ENCODE data around the gene KIAA0319L.
"Not testable (repeated sequence)": the region's sequence is repeated elsewhere in the genome, so short reads cannot be mapped to it uniquely, and the experiment has no call there.

The KIAA0319L gene

GRCh38 chr1:35580949-35581388 is 23.8 kb upstream of the KIAA0319L start:
- DNase-seq: no peak

- no peak for DNase-seq
These were observed 20.1 kb upstream of the KIAA0319L start for GRCh38 chr1:35577071-35577998.

- not testable (repeated sequence) for DNase-seq
These were observed 19.5 kb upstream of the KIAA0319L start for GRCh38 chr1:35576766-35577070.

- DNase-seq: no peak
These were observed 19.0 kb upstream of the KIAA0319L start for GRCh38 chr1:35576061-35576765.

- no peak for DNase-seq
These were observed 18.3 kb upstream of the KIAA0319L start for GRCh38 chr1:35575416-35575958.

GRCh38 chr1:35574655-35575415 is 17.6 kb upstream of the KIAA0319L start:
- no peak for DNase-seq

GRCh38 chr1:35574125-35574654 is 17.0 kb upstream of the KIAA0319L start:
- no peak for DNase-seq

- no peak for DNase-seq
These were observed 16.3 kb upstream of the KIAA0319L start, which contains the start of gene TFAP2E for GRCh38 chr1:35573198-35574124. TSS of gene TFAP2E (plus strand) at chr1:35573314. CDS start at chr1:35573578, 264 bp downstream.

- DNase-seq: no peak
These were observed 15.1 kb upstream of the KIAA0319L start for GRCh38 chr1:35572296-35572695.

GRCh38 chr1:35571263-35571662 is 14.1 kb upstream of the KIAA0319L start:
- DNase-seq: no peak

- no peak for DNase-seq
These were observed 13.5 kb upstream of the KIAA0319L start for GRCh38 chr1:35570589-35571137.

- no peak for DNase-seq
These were observed 12.7 kb upstream of the KIAA0319L start for GRCh38 chr1:35569936-35570335.

GRCh38 chr1:35568975-35569395 is 11.8 kb upstream of the KIAA0319L start:
- DNase-seq: peak; percentile 18

GRCh38 chr1:35567947-35568558 is 10.8 kb upstream of the KIAA0319L start:
- no peak for DNase-seq

GRCh38 chr1:35565742-35566133 is 8.5 kb upstream of the KIAA0319L start:
- no peak for DNase-seq

- no peak for DNase-seq
These were observed 7.9 kb upstream of the KIAA0319L start for GRCh38 chr1:35564884-35565741.

- peak; percentile 54 for DNase-seq
These were observed 7.1 kb upstream of the KIAA0319L start for GRCh38 chr1:35564037-35564883.

- no peak for DNase-seq
These were observed 6.0 kb upstream of the KIAA0319L start for GRCh38 chr1:35563166-35563565.
